Ascending aorta (tissue), 2 donors: ENCODE data around the gene ADAMTS12. TPM values are rescaled to one million over a fixed set of nuclear protein-coding genes. Genes with fewer than 3 reads are reported as not detected.

Source experiments
- DNase-seq, 2 donors: peaks; one replicate each; pipeline ENCODE4 v3.0.0-alpha.2; 2019; ENCODE audit warnings: low spot score in 2 of 2
- H3K27ac ChIP-seq, 2 donors: fragments of 200-600 bp; sonication (generic); one replicate each; pipeline ENCODE4 v1.5.1; 2016 to 2017; ENCODE audit warnings: mild to moderate bottlenecking in 1 of 2
- H3K27me3 ChIP-seq: fragments of 200-600 bp; sonication (generic); one replicate; pipeline ENCODE4 v1.5.1; 2017
- H3K36me3 ChIP-seq, 2 donors: fragments of 200-600 bp; sonication (generic); one replicate each; pipeline ENCODE4 v1.5.1; 2016
- H3K4me1 ChIP-seq, 2 donors: fragments of 200-600 bp; sonication (generic); one replicate each; pipeline ENCODE4 v1.5.1; 2016 to 2017; ENCODE audit warnings: mild to moderate bottlenecking in 1 of 2
- H3K4me3 ChIP-seq, 2 donors: fragments of 200-600 bp; sonication (generic); one replicate each; pipeline ENCODE4 v1.5.1; 2016 to 2017; ENCODE audit warnings: mild to moderate bottlenecking in 1 of 2
- H3K9me3 ChIP-seq, 2 donors: fragments of 200-600 bp; sonication (generic); one replicate each; pipeline ENCODE4 v1.5.1; 2016
- intact Hi-C: fragments of 100-400 bp; cut with DNase I; formaldehyde crosslinking; loops from one replicate; pipeline ENCODE4 v1.15.1; 2023
- total RNA-seq: library from RNA; depleted of rRNA; stranded (reverse); fragments of >200 nt; gene quantifications from one replicate; pipeline ENCODE4 v1.1.0, GENCODE V29; 2016
- TF ChIP-seq, protein P1 (sequence below), 3 experiments: fragments of 200-600 bp in 2 of 3; fragments of 450-650 bp in 1 of 3; sonication (generic) in 2 of 3; IDR thresholded peaks; one replicate each; pipeline ENCODE4 v1.5.1; 2016 to 2019; ENCODE audit warnings: antibody characterized with exemption in 3 of 3, mild to moderate bottlenecking in 1 of 3, moderate library complexity in 1 of 3

ADAMTS12 gene
- total RNA-seq, 1 donor from 2014 or later: 1.4 TPM

DNA sequence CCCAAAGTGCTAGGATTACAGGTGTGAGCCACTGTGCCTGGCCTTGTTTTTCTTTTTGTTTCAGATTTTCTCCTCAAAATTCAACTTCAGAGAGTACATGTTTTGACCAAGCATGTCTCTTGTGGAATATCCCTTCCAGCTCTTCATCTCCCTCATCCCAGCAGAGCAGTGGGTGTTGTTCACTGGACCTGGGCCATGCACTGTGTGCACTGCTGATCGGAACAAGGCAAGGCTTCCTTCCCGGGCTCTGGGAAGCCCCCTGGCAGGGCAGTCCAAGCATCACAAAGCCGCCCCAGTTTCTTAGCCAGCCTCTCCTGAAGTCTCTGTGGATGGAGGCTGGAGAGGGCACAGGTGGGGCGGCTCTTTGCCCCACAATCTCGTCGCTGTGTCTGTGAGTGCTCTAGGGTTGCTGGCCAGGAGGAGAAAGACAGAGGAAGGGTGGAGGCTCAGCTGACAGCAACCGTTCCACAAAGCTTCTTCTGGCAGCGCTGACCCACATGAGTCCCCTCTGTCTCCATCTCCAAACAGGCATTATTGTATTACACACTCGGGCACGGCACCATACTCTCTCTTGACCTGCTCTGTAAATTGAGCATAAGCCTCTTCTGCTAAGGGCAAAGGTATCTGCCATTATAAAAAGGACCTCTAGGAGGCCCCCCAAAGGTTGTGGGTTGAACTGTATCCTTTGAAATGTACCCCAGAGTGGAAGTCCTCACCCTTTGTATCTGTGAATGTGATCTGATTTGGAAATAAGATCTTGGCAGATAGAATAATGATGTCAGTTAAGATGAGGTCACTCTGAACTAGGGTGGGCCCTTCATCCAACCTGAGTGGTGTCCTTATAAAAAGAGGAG is 361.4 kb downstream of the ADAMTS12 start:
- Histone ChIP-seq H3K36me3 (no peaks in the 10 kb centered on the region), H3K27me3 (no peaks in the 10 kb centered on the region), H3K27ac (no peak overlapping the region), H3K4me1 (no peaks in the 10 kb centered on the region), H3K4me3 (no peak overlapping the region), H3K9me3 (no peaks in the 10 kb centered on the region)
- intact Hi-C loops: no loop called here
- no peak for DNase-seq
- TF ChIP-seq, protein P1, sequence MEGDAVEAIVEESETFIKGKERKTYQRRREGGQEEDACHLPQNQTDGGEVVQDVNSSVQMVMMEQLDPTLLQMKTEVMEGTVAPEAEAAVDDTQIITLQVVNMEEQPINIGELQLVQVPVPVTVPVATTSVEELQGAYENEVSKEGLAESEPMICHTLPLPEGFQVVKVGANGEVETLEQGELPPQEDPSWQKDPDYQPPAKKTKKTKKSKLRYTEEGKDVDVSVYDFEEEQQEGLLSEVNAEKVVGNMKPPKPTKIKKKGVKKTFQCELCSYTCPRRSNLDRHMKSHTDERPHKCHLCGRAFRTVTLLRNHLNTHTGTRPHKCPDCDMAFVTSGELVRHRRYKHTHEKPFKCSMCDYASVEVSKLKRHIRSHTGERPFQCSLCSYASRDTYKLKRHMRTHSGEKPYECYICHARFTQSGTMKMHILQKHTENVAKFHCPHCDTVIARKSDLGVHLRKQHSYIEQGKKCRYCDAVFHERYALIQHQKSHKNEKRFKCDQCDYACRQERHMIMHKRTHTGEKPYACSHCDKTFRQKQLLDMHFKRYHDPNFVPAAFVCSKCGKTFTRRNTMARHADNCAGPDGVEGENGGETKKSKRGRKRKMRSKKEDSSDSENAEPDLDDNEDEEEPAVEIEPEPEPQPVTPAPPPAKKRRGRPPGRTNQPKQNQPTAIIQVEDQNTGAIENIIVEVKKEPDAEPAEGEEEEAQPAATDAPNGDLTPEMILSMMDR (IDR thresholded peaks at IDR 0.05): no peak

DNA sequence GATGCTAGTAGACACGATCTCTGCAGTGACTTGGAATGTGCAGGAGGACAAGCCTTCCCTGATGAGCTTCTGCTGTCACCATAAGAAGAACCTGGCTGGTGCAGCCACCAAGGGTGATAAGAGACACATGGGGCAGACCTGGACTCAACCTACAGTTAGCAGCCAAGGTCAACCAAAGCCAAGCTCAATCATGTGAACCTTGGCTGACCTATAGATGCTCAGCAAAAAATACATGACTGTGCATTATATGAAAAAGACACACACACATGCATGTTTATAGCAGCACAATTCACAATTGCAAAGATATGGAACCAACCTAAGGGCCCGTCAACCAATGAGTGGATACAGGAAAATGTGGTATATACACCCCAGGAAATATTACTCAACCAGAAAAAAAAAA is 364.1 kb downstream of the ADAMTS12 start:
- Histone ChIP-seq H3K4me1 (no peaks in the 10 kb centered on the region), H3K4me3 (no peak overlapping the region), H3K9me3 (no peaks in the 10 kb centered on the region), H3K36me3 (no peaks in the 10 kb centered on the region), H3K27me3 (no peaks in the 10 kb centered on the region), H3K27ac (no peak overlapping the region)
- no peak for DNase-seq
- TF ChIP-seq, protein P1 (IDR thresholded peaks at IDR 0.05): no peak
- intact Hi-C loops: no loop called here

DNA sequence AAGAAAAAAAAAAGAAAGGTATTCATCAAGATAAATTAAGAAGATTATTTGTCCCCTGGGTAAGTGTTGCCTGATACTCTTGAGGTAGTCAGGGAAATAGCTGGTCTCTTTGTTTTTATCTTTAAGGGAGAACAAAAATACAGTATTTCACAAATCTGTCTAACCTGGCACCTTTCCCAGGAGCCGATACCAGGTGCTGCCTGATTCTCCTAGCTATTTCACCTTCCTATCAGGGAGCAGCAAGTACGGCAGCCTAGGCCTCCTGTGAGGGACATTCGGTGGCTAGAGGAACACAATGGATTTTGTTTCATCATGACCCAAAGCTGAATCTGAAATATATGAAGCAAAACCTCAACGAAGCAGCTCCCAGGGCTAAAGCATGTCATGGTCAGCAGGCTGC is 365.0 kb downstream of the ADAMTS12 start:
- TF ChIP-seq, protein P1 (IDR thresholded peaks at IDR 0.05): no peak
- H3K27ac ChIP-seq: no peak overlapping the region
- no peaks in the 10 kb centered on the region for H3K27me3 ChIP-seq
- H3K4me1 ChIP-seq: no peaks in the 10 kb centered on the region
- no peak for DNase-seq
- no peak overlapping the region for H3K4me3 ChIP-seq
- no peaks in the 10 kb centered on the region for H3K9me3 ChIP-seq
- intact Hi-C loops: no loop called here
- no peaks in the 10 kb centered on the region for H3K36me3 ChIP-seq

DNA sequence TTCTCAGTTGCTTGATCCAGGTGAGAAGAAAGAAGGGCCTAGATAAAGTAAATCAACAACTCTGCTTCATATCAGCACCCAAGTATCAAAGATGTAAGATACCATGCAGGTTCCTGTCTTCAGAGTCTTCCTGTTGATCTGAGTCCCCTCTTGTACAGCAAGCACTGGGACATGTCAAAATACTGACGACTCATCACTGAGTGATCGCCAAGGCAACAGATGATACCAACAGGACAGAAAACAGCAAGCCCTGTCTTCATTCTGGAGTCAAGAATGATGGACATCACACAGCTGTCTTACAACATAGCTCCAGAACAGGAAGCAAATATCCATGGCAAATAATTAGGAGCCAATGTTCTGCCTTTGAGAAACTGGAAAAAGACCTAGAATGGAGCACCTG is 367.3 kb downstream of the ADAMTS12 start:
- H3K4me1 ChIP-seq: no peaks in the 10 kb centered on the region
- TF ChIP-seq, protein P1 (IDR thresholded peaks at IDR 0.05): no peak
- H3K4me3 ChIP-seq: no peak overlapping the region
- intact Hi-C loops: no loop called here
- no peak for DNase-seq
- no peak overlapping the region for H3K27ac ChIP-seq
- no peaks in the 10 kb centered on the region for H3K9me3 ChIP-seq
- H3K27me3 ChIP-seq: no peaks in the 10 kb centered on the region
- no peaks in the 10 kb centered on the region for H3K36me3 ChIP-seq

DNA sequence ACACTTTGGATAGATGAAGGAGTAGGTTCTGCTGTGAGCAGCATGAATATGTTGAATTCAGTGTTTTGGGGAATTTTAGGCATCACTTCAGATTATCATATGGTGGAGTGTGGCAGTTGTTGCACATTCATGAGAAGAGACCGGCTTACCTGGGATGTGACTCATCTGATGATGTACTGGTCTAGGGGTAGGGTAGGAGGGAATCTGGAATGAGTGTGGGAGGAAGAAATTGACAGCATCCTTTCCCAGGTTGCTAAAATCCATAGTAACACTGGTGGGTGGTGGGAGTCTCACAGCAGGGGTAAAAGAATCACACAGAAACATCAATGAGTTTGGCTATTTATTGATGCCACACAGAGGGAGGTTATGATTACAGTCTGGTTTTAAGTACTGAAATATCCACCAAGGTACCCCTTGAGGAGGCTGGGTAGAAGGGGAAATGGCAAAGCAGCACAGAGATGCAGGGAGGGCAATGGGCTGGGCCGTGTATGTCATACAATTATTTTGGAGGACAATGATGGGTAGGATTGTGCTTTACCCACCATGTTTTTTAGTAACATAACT is 368.5 kb downstream of the ADAMTS12 start:
- TF ChIP-seq, protein P1 (IDR thresholded peaks at IDR 0.05): no peak
- no peak for DNase-seq
- intact Hi-C loops: no loop called here

More for the DNA sequence above, 368.5 kb downstream of the ADAMTS12 start:
- Histone ChIP-seq H3K4me1 (no peaks in the 10 kb centered on the region), H3K27ac (no peak overlapping the region), H3K4me3 (no peak overlapping the region), H3K9me3 (no peaks in the 10 kb centered on the region), H3K36me3 (no peaks in the 10 kb centered on the region), H3K27me3 (no peaks in the 10 kb centered on the region)
